ENCODE measurements around the gene XYLB.

- TF ChIP-seq CTCF (IDR thresholded peaks at IDR 0.05) (no peak), POLR2A (IDR thresholded peaks at IDR 0.05) (no peak)
These were observed 25.1 kb downstream of the XYLB start for GRCh38 chr3:38371541-38372213.

All from right lobe of liver (tissue), 4 donors.